H9 (cell line): ENCODE measurements around the gene SLC25A3. TPM values are rescaled to one million over a fixed set of nuclear protein-coding genes. Genes with fewer than 3 reads are reported as not detected.

ENCODE experiments used
- DNase-seq: peaks from one replicate; pipeline ENCODE4 v3.0.0-alpha.2; 2017
- H2AFZ ChIP-seq: one replicate; pipeline ENCODE4 v1.6.1; 2013; ENCODE audit warnings: mild to moderate bottlenecking, low read length, control low read depth, moderate library complexity
- H2AK5ac ChIP-seq: 2 replicates; pipeline ENCODE4 v1.6.1; 2013; ENCODE audit warnings: low read length, control low read depth, mixed read lengths; ENCODE audit not compliant: insufficient read length
- H2BK120ac ChIP-seq: one replicate; pipeline ENCODE4 v1.6.1; 2013; ENCODE audit warnings: low read depth, mild to moderate bottlenecking, low read length, control low read depth, inconsistent platforms; ENCODE audit not compliant: poor library complexity, severe bottlenecking
- H2BK12ac ChIP-seq: 2 replicates; pipeline ENCODE4 v1.6.1; 2013; ENCODE audit warnings: low read length, control low read depth, mixed read lengths, low read depth; ENCODE audit not compliant: insufficient read length
- H2BK15ac ChIP-seq: 2 replicates; pipeline ENCODE4 v1.6.1; 2013; ENCODE audit warnings: low read depth, low read length, control low read depth
- H2BK20ac ChIP-seq: one replicate; pipeline ENCODE4 v1.6.1; 2013; ENCODE audit warnings: low read depth, mild to moderate bottlenecking, low read length, control low read depth, inconsistent platforms; ENCODE audit not compliant: poor library complexity, severe bottlenecking
- H2BK5ac ChIP-seq: 2 replicates; pipeline ENCODE4 v1.6.1; 2013; ENCODE audit warnings: low read length, control low read depth, mixed read lengths; ENCODE audit not compliant: insufficient read length
- H3K14ac ChIP-seq: 2 replicates; pipeline ENCODE4 v1.6.1; 2013; ENCODE audit warnings: low read length, control low read depth; ENCODE audit not compliant: insufficient read depth
- H3K18ac ChIP-seq: 2 replicates; pipeline ENCODE4 v1.6.1; 2013; ENCODE audit warnings: low read depth, mild to moderate bottlenecking, mixed read lengths, low read length, control low read depth; ENCODE audit not compliant: insufficient read length
- H3K23ac ChIP-seq: 2 replicates; pipeline ENCODE4 v1.6.1; 2013; ENCODE audit warnings: low read length, control low read depth, mixed read lengths, low read depth; ENCODE audit not compliant: insufficient read length
- H3K23me2 ChIP-seq: 2 replicates; pipeline ENCODE4 v1.6.1; 2013; ENCODE audit warnings: low read depth, mild to moderate bottlenecking, mixed read lengths, low read length, control low read depth; ENCODE audit not compliant: insufficient read length, poor library complexity, severe bottlenecking
- H3K27ac ChIP-seq: 2 replicates; pipeline ENCODE4 v1.5.1; 2013; ENCODE audit warnings: low read length, control low read depth, mixed read lengths, low read depth; ENCODE audit not compliant: insufficient read length
- H3K27me3 ChIP-seq: 2 replicates; pipeline ENCODE4 v1.6.1; 2013; ENCODE audit warnings: low read length, control low read depth, inconsistent platforms; ENCODE audit not compliant: insufficient read depth
- H3K4ac ChIP-seq: 2 replicates; pipeline ENCODE4 v1.6.1; 2013; ENCODE audit warnings: low read depth, mild to moderate bottlenecking, control low read depth, inconsistent platforms, low read length, moderate library complexity
- H3K4me1 ChIP-seq: 2 replicates; pipeline ENCODE4 v1.6.1; 2013; ENCODE audit warnings: low read length, control low read depth, inconsistent platforms; ENCODE audit not compliant: insufficient read depth
- H3K4me2 ChIP-seq: 2 replicates; pipeline ENCODE4 v1.6.1; 2013; ENCODE audit warnings: low read length, control low read depth, mixed read lengths; ENCODE audit not compliant: insufficient read length, insufficient read depth
- H3K56ac ChIP-seq: 2 replicates; pipeline ENCODE4 v1.6.1; 2013; ENCODE audit warnings: low read depth, mild to moderate bottlenecking, mixed read lengths, low read length, control low read depth; ENCODE audit not compliant: insufficient read length
- H3K79me1 ChIP-seq: 2 replicates; pipeline ENCODE4 v1.6.1; 2013; ENCODE audit warnings: low read depth, mild to moderate bottlenecking, moderate library complexity, low read length, control low read depth, inconsistent platforms; ENCODE audit not compliant: insufficient read depth, poor library complexity, severe bottlenecking
- H3K79me2 ChIP-seq: 2 replicates; pipeline ENCODE4 v1.6.1; 2013; ENCODE audit warnings: low read length, control low read depth, inconsistent platforms; ENCODE audit not compliant: insufficient read depth
- H3K9ac ChIP-seq: 2 replicates; pipeline ENCODE4 v1.6.1; 2013; ENCODE audit warnings: low read length, control low read depth, mixed read lengths; ENCODE audit not compliant: insufficient read length; ENCODE audit errors: extremely low read depth
- H3K9me3 ChIP-seq: one replicate; pipeline ENCODE4 v1.6.1; 2013; ENCODE audit warnings: low read depth, low read length, inconsistent platforms; ENCODE audit not compliant: control insufficient read depth
- H3T11ph ChIP-seq: one replicate; pipeline ENCODE4 v1.6.1; 2013; ENCODE audit warnings: mild to moderate bottlenecking, low read length, control low read depth, inconsistent platforms
- H4K20me1 ChIP-seq: one replicate; pipeline ENCODE4 v1.6.1; 2013; ENCODE audit not compliant: control insufficient read depth, insufficient read length, insufficient read depth
- H4K5ac ChIP-seq: 2 replicates; pipeline ENCODE4 v1.6.1; 2013; ENCODE audit warnings: low read depth, mild to moderate bottlenecking, mixed read lengths, low read length, control low read depth; ENCODE audit not compliant: insufficient read length
- H4K8ac ChIP-seq: replicated peaks from 2 replicates; pipeline ENCODE4 v1.6.1; 2013; ENCODE audit warnings: low read length, control low read depth, mixed read lengths, low read depth; ENCODE audit not compliant: insufficient read length
- H4K91ac ChIP-seq: 2 replicates; pipeline ENCODE4 v1.6.1; 2013; ENCODE audit warnings: low read depth, mild to moderate bottlenecking, moderate library complexity, mixed read lengths, low read length, control low read depth; ENCODE audit not compliant: insufficient read length
- H3K27ac Mint-ChIP-seq, 3 experiments: 2 replicates in 2 of 3; 3 replicates in 1 of 3; pipeline ENCODE4 v1.8.0; 2020 to 2021; ENCODE audit warnings: mixed read lengths in 3 of 3, mild to moderate bottlenecking in 1 of 3, moderate library complexity in 1 of 3
- H3K27me3 Mint-ChIP-seq: 2 replicates; pipeline ENCODE4 v1.8.0; 2021; ENCODE audit warnings: low read depth, mild to moderate bottlenecking, moderate library complexity, mixed read lengths
- H3K36me3 Mint-ChIP-seq, 3 experiments: 2 replicates in 2 of 3; 3 replicates in 1 of 3; pipeline ENCODE4 v1.8.0; 2020 to 2021; ENCODE audit warnings: low read depth in 3 of 3, mixed read lengths in 3 of 3; ENCODE audit not compliant: insufficient read depth in 1 of 3
- H3K4me1 Mint-ChIP-seq, 2 experiments: 2 replicates each; pipeline ENCODE4 v1.8.0; 2020; ENCODE audit warnings: mixed read lengths in 2 of 2
- H3K4me3 Mint-ChIP-seq, 2 experiments: 2 replicates in 1 of 2; 3 replicates in 1 of 2; pipeline ENCODE4 v1.8.0; 2020 to 2021; ENCODE audit warnings: mild to moderate bottlenecking in 2 of 2, mixed read lengths in 2 of 2, moderate library complexity in 1 of 2
- H3K9me3 Mint-ChIP-seq, 2 experiments: 2 replicates in 1 of 2; 3 replicates in 1 of 2; pipeline ENCODE4 v1.8.0; 2020; ENCODE audit warnings: mild to moderate bottlenecking in 2 of 2, mixed read lengths in 2 of 2, moderate library complexity in 1 of 2
- WGBS: extraction: QIAGEN DNeasy Blood & Tissue Kit; methylation state at CpG from one replicate; pipeline ENCODE4 v1.1.7; 2013; ENCODE audit warnings: missing lambda C conversion rate, low lambda C conversion rate, mixed read lengths; ENCODE audit not compliant: insufficient read length; ENCODE audit errors: extremely low coverage; 5-methylcytosine and 5-hydroxymethylcytosine counted together
- total RNA-seq: library from RNA; stranded (reverse); gene quantifications from 2 replicates; pipeline ENCODE4 v1.2.1, GENCODE V29; 2021
- TF ChIP-seq, protein P1 (sequence below): fragments of 200-600 bp; sonication (generic); conservative IDR thresholded peaks from 3 replicates; pipeline ENCODE4 v1.8.0; 2021; ENCODE audit warnings: antibody characterized with exemption, mild to moderate bottlenecking

Gene SLC25A3
- total RNA-seq, 1 experiment from 2014 or later: 673 TPM

DNA sequence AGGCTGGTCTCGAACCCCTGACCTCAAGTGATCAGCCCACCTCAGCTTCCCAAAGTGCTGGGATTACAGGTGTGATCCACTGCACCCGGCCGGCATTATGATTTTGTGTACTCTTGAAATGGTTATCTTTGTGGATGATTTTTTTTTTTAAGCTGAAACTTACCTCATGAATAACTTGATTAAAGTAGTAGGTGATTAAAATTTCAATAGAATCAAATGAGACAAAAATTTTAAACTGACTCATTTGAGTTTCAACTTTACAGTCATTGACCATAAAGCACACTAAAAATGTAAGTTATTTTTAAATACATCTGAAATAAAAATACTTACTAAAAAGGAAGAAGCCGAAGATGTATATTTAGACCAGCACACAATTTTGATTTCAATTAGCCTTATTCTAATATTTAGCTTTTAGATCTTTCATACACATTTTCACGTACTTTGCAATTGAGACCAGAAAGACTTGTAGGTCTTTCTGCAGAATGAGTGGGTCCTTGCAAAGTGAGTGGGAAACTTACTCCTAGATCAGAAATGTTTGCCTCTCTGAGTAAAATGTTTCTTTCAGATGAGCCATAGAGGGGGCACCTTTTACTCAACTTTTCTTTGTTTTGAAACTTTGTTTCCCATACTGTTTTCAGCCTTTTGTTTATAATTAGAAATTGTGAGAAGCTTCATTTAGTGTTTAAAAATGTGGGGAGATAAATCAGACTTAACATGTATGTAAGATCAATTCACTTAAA is 43.9 kb upstream of the SLC25A3 start:
- Histone ChIP-seq H2BK20ac (no peak overlapping the region), H3K56ac (no peak overlapping the region), H3K4me1 (no peaks in the 10 kb centered on the region), H2BK12ac (no peak overlapping the region), H3K79me1 (no peaks in the 10 kb centered on the region), H3K23ac (no peak overlapping the region), H2AK5ac (no peak overlapping the region), H3K79me2 (no peaks in the 10 kb centered on the region), H3K4me2 (no peak overlapping the region), H2AFZ (no peak overlapping the region), H4K8ac (no peak overlapping the region), H3K27me3 (no peaks in the 10 kb centered on the region), H4K5ac (no peak overlapping the region), H3K27ac (no peak overlapping the region), H2BK5ac (no peak overlapping the region), H3K9ac (no peak overlapping the region), H2BK15ac (no peak overlapping the region), H4K20me1 (no peaks in the 10 kb centered on the region), H3K18ac (no peak overlapping the region), H3K4ac (no peak overlapping the region), H3T11ph (no peak overlapping the region), H3K14ac (no peak overlapping the region), H4K91ac (no peak overlapping the region), H3K9me3 (no peaks in the 10 kb centered on the region), H2BK120ac (no peak overlapping the region), H3K23me2 (no peaks in the 10 kb centered on the region)
- no peak overlapping the region for H3K4me3 Mint-ChIP-seq
- TF ChIP-seq, protein P1, sequence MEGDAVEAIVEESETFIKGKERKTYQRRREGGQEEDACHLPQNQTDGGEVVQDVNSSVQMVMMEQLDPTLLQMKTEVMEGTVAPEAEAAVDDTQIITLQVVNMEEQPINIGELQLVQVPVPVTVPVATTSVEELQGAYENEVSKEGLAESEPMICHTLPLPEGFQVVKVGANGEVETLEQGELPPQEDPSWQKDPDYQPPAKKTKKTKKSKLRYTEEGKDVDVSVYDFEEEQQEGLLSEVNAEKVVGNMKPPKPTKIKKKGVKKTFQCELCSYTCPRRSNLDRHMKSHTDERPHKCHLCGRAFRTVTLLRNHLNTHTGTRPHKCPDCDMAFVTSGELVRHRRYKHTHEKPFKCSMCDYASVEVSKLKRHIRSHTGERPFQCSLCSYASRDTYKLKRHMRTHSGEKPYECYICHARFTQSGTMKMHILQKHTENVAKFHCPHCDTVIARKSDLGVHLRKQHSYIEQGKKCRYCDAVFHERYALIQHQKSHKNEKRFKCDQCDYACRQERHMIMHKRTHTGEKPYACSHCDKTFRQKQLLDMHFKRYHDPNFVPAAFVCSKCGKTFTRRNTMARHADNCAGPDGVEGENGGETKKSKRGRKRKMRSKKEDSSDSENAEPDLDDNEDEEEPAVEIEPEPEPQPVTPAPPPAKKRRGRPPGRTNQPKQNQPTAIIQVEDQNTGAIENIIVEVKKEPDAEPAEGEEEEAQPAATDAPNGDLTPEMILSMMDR: no peak
- no peak for DNase-seq
- no peaks in the 10 kb centered on the region for H3K4me1 Mint-ChIP-seq
- no peaks in the 10 kb centered on the region for H3K27me3 Mint-ChIP-seq
- peaks cover 24 to 70% (median 64%) of the 10 kb centered on the region in 3 experiments; a peak in 6 of 7 replicates for H3K36me3 Mint-ChIP-seq
- H3K27ac Mint-ChIP-seq: 0 out of 7 replicates have a peak overlapping the region, but pooled peaks of 1 of the 3 experiments have one; percentile 19
- H3K9me3 Mint-ChIP-seq: no peaks in the 10 kb centered on the region
- WGBS: no CpG with 5 or more reads among the region's 5 CpGs
